Hepatocyte (in vitro differentiated cells): Measurements from ENCODE around the gene EPHA6. TPM values are rescaled to one million over a fixed set of nuclear protein-coding genes. Genes with fewer than 3 reads are reported as not detected.
"Not testable (repeated sequence)": the region's sequence is repeated elsewhere in the genome, so short reads cannot be mapped to it uniquely, and the experiment has no call there.

Experiments used
- DNase-seq: peaks from one replicate; pipeline ENCODE4 v3.0.0-alpha.2; 2016; ENCODE audit warnings: low spot score
- H2AFZ ChIP-seq: fragments of 200-600 bp; sonication (generic); 2 replicates; pipeline ENCODE4 v1.6.0; 2016; ENCODE audit warnings: antibody characterized with exemption, mild to moderate bottlenecking
- H3K27ac ChIP-seq: fragments of 200-600 bp; sonication (generic); 2 replicates; pipeline ENCODE4 v1.5.1; 2016; ENCODE audit warnings: mild to moderate bottlenecking
- H3K27me3 ChIP-seq: fragments of 200-600 bp; sonication (generic); 2 replicates; pipeline ENCODE4 v1.6.1; 2016
- H3K36me3 ChIP-seq: fragments of 200-600 bp; sonication (generic); replicated peaks from 2 replicates; pipeline ENCODE4 v1.5.1; 2016; ENCODE audit warnings: low read depth; ENCODE audit not compliant: insufficient read depth
- H3K4me1 ChIP-seq: fragments of 200-600 bp; sonication (generic); 2 replicates; pipeline ENCODE4 v1.5.1; 2016; ENCODE audit warnings: mild to moderate bottlenecking, moderate library complexity; ENCODE audit not compliant: insufficient read depth
- H3K4me2 ChIP-seq: fragments of 200-600 bp; sonication (generic); 2 replicates; pipeline ENCODE4 v1.6.0; 2016
- H3K4me3 ChIP-seq: fragments of 200-600 bp; sonication (generic); 2 replicates; pipeline ENCODE4 v1.5.1; 2016; ENCODE audit warnings: mild to moderate bottlenecking
- H3K79me2 ChIP-seq: fragments of 200-600 bp; sonication (generic); 2 replicates; pipeline ENCODE4 v1.6.0; 2017; ENCODE audit warnings: mild to moderate bottlenecking
- H3K9me2 ChIP-seq: fragments of 200-600 bp; sonication (generic); replicated peaks from 2 replicates; pipeline ENCODE4 v1.6.0; 2017; ENCODE audit warnings: mild to moderate bottlenecking; ENCODE audit not compliant: insufficient read depth
- H3K9me3 ChIP-seq: fragments of 200-600 bp; sonication (generic); 2 replicates; pipeline ENCODE4 v1.5.1; 2016; ENCODE audit warnings: low read depth, mild to moderate bottlenecking
- H4K20me1 ChIP-seq: fragments of 200-600 bp; sonication (generic); 2 replicates; pipeline ENCODE4 v1.6.0; 2016; ENCODE audit warnings: mild to moderate bottlenecking; ENCODE audit not compliant: insufficient read depth, poor library complexity, severe bottlenecking
- CTCF ChIP-seq: fragments of 200-600 bp; sonication (generic); IDR thresholded peaks from 2 replicates; pipeline ENCODE4 v1.5.1; 2016; ENCODE audit warnings: antibody characterized with exemption, mild to moderate bottlenecking; ENCODE audit not compliant: poor library complexity
- EZH2 ChIP-seq: fragments of 200-600 bp; sonication (generic); IDR thresholded peaks from 2 replicates; pipeline ENCODE4 v1.6.1; 2016; ENCODE audit warnings: antibody characterized with exemption, mild to moderate bottlenecking, borderline replicate concordance
- EZH2phosphoT487 ChIP-seq: fragments of 200-600 bp; sonication (generic); IDR thresholded peaks from one replicate; pipeline ENCODE4 v1.6.1; 2018; ENCODE audit warnings: antibody characterized with exemption, mild to moderate bottlenecking, low read depth, moderate library complexity; ENCODE audit not compliant: unreplicated experiment, severe bottlenecking
- WGBS: methylation state at CpG from one replicate; pipeline ENCODE4 v1.1.6; 2016; ENCODE audit warnings: low lambda C conversion rate; ENCODE audit errors: missing lambda C conversion rate; 5-methylcytosine and 5-hydroxymethylcytosine counted together
- polyA plus RNA-seq: library from polyadenylated mRNA; unstranded; fragments of >200 nt; fragmentation: Nextera tagmentation; extraction: Ambion mirVana; gene quantifications from 2 replicates; pipeline ENCODE4 v1.2.1, GENCODE V29; 2016
- total RNA-seq: library from RNA; depleted of rRNA; stranded (reverse); fragments of >200 nt; gene quantifications from 2 replicates; pipeline ENCODE4 v1.2.3, GENCODE V29; 2014

The EPHA6 gene
- total and polyA plus RNA-seq, 2 experiments from 2014 or later = 3.4 to 16.7 TPM

GRCh38 chr3:97010881-97011657, 196.7 kb downstream of the EPHA6 start:
- H3K9me2 ChIP-seq = no peaks in the 10 kb centered on the region
- no peak overlapping the region for H3K27ac ChIP-seq
- H3K36me3 ChIP-seq = no peaks in the 10 kb centered on the region
- no peaks in the 10 kb centered on the region for H3K79me2 ChIP-seq
- H3K4me2 ChIP-seq = no peak overlapping the region
- no peak overlapping the region for H3K4me3 ChIP-seq
- no peaks in the 10 kb centered on the region for H3K4me1 ChIP-seq
- H3K9me3 ChIP-seq = no peaks in the 10 kb centered on the region
- no peaks in the 10 kb centered on the region for H3K27me3 ChIP-seq
- TF ChIP-seq EZH2 = no peak
- TF ChIP-seq EZH2phosphoT487 = no peak
- TF ChIP-seq CTCF = no peak
- no peaks in the 10 kb centered on the region for H4K20me1 ChIP-seq
- no peak overlapping the region for H2AFZ ChIP-seq
- WGBS = 100% methylated on average over 2 of the region's 2 CpGs
- DNase-seq = no peak

GRCh38 chr3:97021778-97022177, 207.4 kb downstream of the EPHA6 start:
- no peaks in the 10 kb centered on the region for H4K20me1 ChIP-seq
- TF ChIP-seq EZH2 (no peak), CTCF (no peak), EZH2phosphoT487 (no peak)
- H3K9me3 ChIP-seq = no peaks in the 10 kb centered on the region
- WGBS = 90% methylated on average over 1 of the region's 1 CpG
- H3K36me3 ChIP-seq = no peaks in the 10 kb centered on the region
- H2AFZ ChIP-seq = no peak overlapping the region
- no peak overlapping the region for H3K4me2 ChIP-seq
- no peaks in the 10 kb centered on the region for H3K4me1 ChIP-seq
- H3K4me3 ChIP-seq = no peak overlapping the region
- H3K27me3 ChIP-seq = no peaks in the 10 kb centered on the region
- DNase-seq = no peak
- no peak overlapping the region for H3K27ac ChIP-seq
- H3K9me2 ChIP-seq = no peaks in the 10 kb centered on the region
- no peaks in the 10 kb centered on the region for H3K79me2 ChIP-seq

GRCh38 chr3:97025612-97026011, 211.2 kb downstream of the EPHA6 start:
- not testable (repeated sequence) for DNase-seq, H3K36me3 ChIP-seq, H2AFZ ChIP-seq, H3K4me2 ChIP-seq, H3K79me2 ChIP-seq, H4K20me1 ChIP-seq, H3K27me3 ChIP-seq, H3K9me3 ChIP-seq, H3K9me2 ChIP-seq, H3K4me1 ChIP-seq, H3K27ac ChIP-seq, H3K4me3 ChIP-seq
- 90% methylated on average over 8 of the region's 8 CpGs for WGBS

GRCh38 chr3:97029972-97030371, 215.6 kb downstream of the EPHA6 start:
- Histone ChIP-seq H3K79me2 (no peaks in the 10 kb centered on the region), H3K4me1 (no peaks in the 10 kb centered on the region), H3K27ac (no peak overlapping the region), H3K9me3 (no peaks in the 10 kb centered on the region), H3K4me3 (no peak overlapping the region), H2AFZ (no peak overlapping the region), H3K4me2 (no peak overlapping the region), H3K27me3 (no peaks in the 10 kb centered on the region), H3K9me2 (no peaks in the 10 kb centered on the region), H4K20me1 (no peaks in the 10 kb centered on the region), H3K36me3 (no peaks in the 10 kb centered on the region)
- WGBS = 93% methylated on average over 1 of the region's 1 CpG
- DNase-seq = no peak
- TF ChIP-seq EZH2phosphoT487 = no peak
- TF ChIP-seq CTCF = no peak
- TF ChIP-seq EZH2 = no peak
